Small intestine (tissue), 7 donors: ENCODE results near the gene LMO1. TPM values are rescaled to one million over a fixed set of nuclear protein-coding genes. Genes with fewer than 3 reads are reported as not detected.

Experiments used
- DNase-seq, 2 donors: peaks; one replicate each; pipeline versions ENCODE4 v3.0.0 to v3.0.0-alpha.2; 2013
- FAIRE-seq: peaks from 2 replicates; lab custom pipeline; 2012; peaks lifted over from hg19 to GRCh38; lab: Jason Lieb, UNC
- H3K27ac ChIP-seq, 3 donors: one replicate each; pipeline ENCODE4 v1.5.1; 2013; ENCODE audit warnings: low read length in 2 of 3, mild to moderate bottlenecking in 2 of 3, control low read depth in 1 of 3, inconsistent platforms in 1 of 3, low read depth in 1 of 3, moderate library complexity in 1 of 3
- H3K27me3 ChIP-seq, 3 donors: one replicate each; pipeline ENCODE4 v1.6.1; 2013; ENCODE audit warnings: low read length in 3 of 3, inconsistent platforms in 1 of 3; ENCODE audit not compliant: control insufficient read depth in 3 of 3, insufficient read depth in 3 of 3
- H3K36me3 ChIP-seq, 3 donors: one replicate each; pipeline ENCODE4 v1.6.1; 2013; ENCODE audit warnings: low read length in 3 of 3, inconsistent platforms in 1 of 3, low read depth in 1 of 3, mild to moderate bottlenecking in 1 of 3, moderate library complexity in 1 of 3; ENCODE audit not compliant: control insufficient read depth in 3 of 3, insufficient read depth in 2 of 3
- H3K4me1 ChIP-seq, 3 donors: one replicate each; pipeline ENCODE4 v1.6.1; 2013; ENCODE audit warnings: low read length in 2 of 3, inconsistent platforms in 1 of 3, low read depth in 1 of 3, mild to moderate bottlenecking in 1 of 3, moderate library complexity in 1 of 3; ENCODE audit not compliant: control insufficient read depth in 3 of 3, insufficient read depth in 2 of 3
- H3K4me3 ChIP-seq, 3 donors: one replicate each; pipeline ENCODE4 v1.5.1; 2013; ENCODE audit warnings: low read length in 3 of 3, control low read depth in 1 of 3, inconsistent platforms in 1 of 3, low read depth in 1 of 3, mild to moderate bottlenecking in 1 of 3, moderate library complexity in 1 of 3
- H3K9me3 ChIP-seq, 2 donors: one replicate each; pipeline ENCODE4 v1.6.1; 2013; ENCODE audit warnings: low read depth in 1 of 2, low read length in 1 of 2; ENCODE audit not compliant: control insufficient read depth in 2 of 2, insufficient read depth in 1 of 2
- WGBS, 3 donors: extraction: QIAGEN DNeasy Blood & Tissue Kit; methylation state at CpG; one replicate each; pipeline ENCODE4 v1.1.7; 2013; 5-methylcytosine and 5-hydroxymethylcytosine counted together
- polyA plus RNA-seq, 4 donors: library from polyadenylated mRNA; stranded (reverse) in 3 of 4; unstranded in 1 of 4; fragments of 200-250 nt in 3 of 4; fragments of 120-200 nt in 1 of 4; gene quantifications; one replicate each; pipeline versions ENCODE4 v1.2.1 to v1.2.3, GENCODE V29; 2013
- donor health status: healthy with polysubstance abuse.
- donor health status: control.
- donor health status: control.
- donor health status: Bipolar disorder and iron deficiency.
- donor health status: healthy.

LMO1 gene
- polyA plus RNA-seq, 4 donors: 0.04 TPM; not detected in 3

DNA sequence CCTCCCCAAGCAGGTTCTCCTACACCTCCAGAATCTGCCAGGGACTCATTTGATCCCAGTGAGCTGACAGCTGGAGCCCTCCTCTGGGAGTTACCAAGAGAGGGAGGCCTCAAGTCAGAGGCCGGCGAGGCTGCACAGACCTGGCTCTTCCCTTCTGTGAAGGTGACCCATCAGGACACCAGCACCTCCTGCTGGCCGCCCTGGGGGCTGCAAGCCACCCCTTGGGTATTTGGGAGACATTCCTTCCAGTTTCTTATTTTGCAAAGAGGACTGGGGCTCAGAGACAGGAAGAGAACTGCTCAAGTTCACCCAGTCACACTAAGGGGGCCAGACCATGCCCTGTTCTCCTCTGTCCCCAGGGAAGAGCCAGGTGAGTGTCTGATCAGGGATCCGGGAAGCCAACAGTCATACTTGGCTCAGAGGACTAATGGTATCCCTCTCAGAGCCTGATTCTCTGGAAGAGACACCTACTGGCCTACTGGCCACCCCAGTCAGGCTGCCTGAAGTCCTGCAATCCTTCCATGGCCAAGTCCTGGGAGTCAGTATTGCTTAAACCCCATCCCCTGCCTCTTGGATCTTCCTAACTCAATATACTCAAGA, 54.4 kb downstream of the LMO1 start:
- no peaks in the 10 kb centered on the region for H3K9me3 ChIP-seq
- H3K27me3 ChIP-seq: peaks cover 0 to 31% (median 17%) of the 10 kb centered on the region in 3 donors
- no peak overlapping the region for H3K27ac ChIP-seq
- WGBS, 3 donors: 55 to 64% (median 62%) methylated on average over 4 of the region's 4 CpGs
- DNase-seq (no peak), FAIRE-seq (no peak)
- no peak overlapping the region for H3K4me3 ChIP-seq
- H3K36me3 ChIP-seq: no peaks in the 10 kb centered on the region
- H3K4me1 ChIP-seq: no peaks in the 10 kb centered on the region

DNA sequence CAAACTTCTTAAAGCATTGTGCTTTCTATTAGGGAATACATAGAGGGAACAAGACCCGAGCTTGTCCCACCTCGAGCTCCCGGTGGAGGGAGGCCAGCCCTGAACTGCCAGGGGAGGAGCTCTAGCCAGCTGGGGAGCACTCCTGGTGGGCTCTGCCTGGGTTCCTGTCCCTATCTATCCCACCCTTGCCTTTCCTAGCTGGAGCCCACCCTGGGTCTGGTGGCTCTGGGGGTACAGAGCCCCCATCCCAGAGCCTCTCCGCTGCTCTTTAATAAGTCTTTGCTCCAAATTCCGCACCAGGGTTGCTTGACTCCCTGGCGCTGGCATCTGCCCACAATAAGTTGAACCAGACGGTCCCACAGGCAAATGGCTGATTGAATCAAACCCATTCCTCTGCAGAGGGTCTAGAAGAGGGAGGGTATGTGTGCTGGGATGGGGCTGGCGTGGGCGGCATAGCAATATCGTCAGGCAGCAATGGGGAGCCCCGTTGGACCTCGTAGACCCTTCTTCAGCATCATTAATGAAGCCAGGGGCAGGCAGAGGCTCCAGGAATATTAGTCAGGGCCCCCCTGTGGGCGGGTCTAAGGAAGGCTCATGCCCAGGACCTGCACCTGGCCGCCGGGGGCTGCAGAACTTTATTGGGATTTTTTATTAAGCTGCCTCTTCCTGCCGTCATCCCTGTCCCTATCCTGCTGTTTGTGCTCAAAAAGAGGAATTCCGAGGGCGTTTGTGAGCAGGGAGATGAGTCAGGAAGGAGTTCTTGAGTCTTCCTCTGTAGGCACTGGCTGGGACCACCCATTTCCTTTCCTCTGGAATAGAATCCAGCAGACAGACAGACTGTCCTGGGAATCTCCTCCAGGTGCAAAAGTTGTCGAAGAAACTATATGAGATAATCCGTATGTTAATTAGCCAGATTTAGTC, 56.3 kb downstream of the LMO1 start:
- DNase-seq (no peak), FAIRE-seq (no peak)
- Histone ChIP-seq H3K9me3 (no peaks in the 10 kb centered on the region), H3K4me1 (no peaks in the 10 kb centered on the region), H3K27ac (peak overlapping the region in 1 of 3 donors; percentile 28), H3K4me3 (no peak overlapping the region), H3K27me3 (peaks cover 0 to 29% (median 17%) of the 10 kb centered on the region in 3 donors), H3K36me3 (no peaks in the 10 kb centered on the region)
- 34 to 50% (median 44%) methylated on average over 20 of the region's 20 CpGs for WGBS, 3 donors

DNA sequence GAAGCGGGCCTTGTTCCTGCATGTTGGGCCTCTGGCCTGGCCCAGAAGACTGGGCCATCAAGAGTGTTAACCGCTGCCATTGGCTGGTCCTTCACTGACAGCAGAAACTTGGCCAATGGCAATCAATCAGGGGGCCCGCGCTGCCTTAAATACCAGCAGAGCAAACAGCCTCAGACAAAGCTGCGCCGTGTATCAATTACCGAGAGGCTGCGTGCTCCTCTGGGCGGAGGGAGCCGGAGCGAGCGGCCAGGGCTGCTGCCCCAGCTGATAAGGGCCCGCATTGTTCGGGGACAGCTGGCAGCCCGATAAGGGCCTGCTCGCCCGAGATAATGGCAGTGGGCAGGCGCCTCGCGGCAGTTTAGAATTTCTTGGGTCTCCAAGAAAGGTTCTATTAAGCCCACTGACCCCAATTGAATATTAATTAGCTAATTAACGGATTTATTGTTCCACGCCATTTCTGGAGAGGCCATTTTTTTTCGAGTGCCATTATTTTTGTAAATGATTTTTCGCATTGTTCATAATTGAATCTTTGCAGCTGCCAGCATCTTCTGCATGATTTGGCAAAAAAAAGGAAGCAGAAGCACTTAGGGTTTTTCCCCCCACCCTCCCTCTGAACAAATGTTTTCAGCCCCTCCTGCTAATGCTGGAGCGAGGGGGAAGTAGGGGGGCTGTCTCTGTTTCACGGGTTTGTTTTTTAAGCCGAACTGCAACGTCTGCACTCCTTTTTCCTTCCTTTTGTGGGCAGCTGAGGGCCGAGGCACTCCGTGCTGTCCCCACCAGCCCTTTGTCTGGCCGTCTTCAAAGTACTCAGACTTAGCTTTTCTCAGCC, 57.2 kb downstream of the LMO1 start:
- H3K9me3 ChIP-seq: no peaks in the 10 kb centered on the region
- no peak overlapping the region for H3K4me3 ChIP-seq
- no peaks in the 10 kb centered on the region for H3K4me1 ChIP-seq
- DNase-seq (peak; percentile 41 to 48), FAIRE-seq (no peak)
- H3K36me3 ChIP-seq: no peaks in the 10 kb centered on the region
- WGBS, 3 donors: 12 to 26% (median 14%) methylated on average over 31 of the region's 31 CpGs
- no peak overlapping the region for H3K27ac ChIP-seq
- peaks cover 0 to 27% (median 17%) of the 10 kb centered on the region in 3 donors for H3K27me3 ChIP-seq

DNA sequence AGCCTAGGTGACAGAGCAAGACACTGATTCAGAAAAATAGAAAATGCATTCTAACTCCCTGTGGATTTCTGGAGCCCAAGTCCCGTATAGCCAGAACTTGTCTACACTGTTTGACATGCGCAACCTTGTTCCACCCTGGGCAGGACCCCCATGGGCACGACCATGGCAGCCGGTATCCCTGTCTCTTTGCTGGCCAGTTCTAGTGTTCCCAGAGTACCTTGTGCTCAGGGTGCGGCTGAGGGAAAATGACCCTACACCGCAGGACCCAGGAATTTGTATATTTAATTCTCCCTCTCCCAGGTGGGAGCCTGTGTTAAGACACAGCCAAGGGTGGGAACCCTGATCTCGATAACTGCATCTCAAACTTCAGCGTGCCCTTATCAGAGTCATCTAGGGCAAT, 58.1 kb downstream of the LMO1 start:
- H3K4me3 ChIP-seq: no peak overlapping the region
- peaks cover 0 to 27% (median 17%) of the 10 kb centered on the region in 3 donors for H3K27me3 ChIP-seq
- no peaks in the 10 kb centered on the region for H3K36me3 ChIP-seq
- FAIRE-seq (no peak), DNase-seq (no peak)
- H3K9me3 ChIP-seq: no peaks in the 10 kb centered on the region
- no peaks in the 10 kb centered on the region for H3K4me1 ChIP-seq
- WGBS, 3 donors: 77 to 91% (median 78%) methylated on average over 8 of the region's 8 CpGs
- no peak overlapping the region for H3K27ac ChIP-seq

DNA sequence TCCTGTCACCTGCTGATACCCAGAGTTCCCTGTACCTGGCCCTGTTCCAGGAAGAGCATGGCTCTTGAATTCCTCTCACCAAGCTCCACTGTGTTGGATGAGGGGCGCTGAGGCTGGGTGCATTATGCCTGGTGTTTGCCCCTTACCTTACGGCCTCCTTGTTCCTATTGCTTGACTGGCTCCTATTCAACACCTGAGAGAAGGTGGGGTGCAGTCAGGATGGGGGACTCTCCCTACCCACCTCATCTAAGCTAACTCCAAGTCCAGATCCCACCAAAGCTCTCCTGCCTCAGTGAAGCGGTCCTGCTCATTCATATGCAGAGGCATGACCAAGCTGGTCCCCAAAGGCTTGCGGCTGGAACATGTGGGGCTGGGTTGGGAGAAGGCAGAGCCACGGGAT, 59.1 kb downstream of the LMO1 start:
- no peak overlapping the region for H3K27ac ChIP-seq
- 45 to 59% (median 45%) methylated on average over 5 of the region's 5 CpGs for WGBS, 3 donors
- H3K4me3 ChIP-seq: no peak overlapping the region
- no peaks in the 10 kb centered on the region for H3K36me3 ChIP-seq
- DNase-seq (no peak), FAIRE-seq (no peak)
- no peaks in the 10 kb centered on the region for H3K9me3 ChIP-seq
- no peaks in the 10 kb centered on the region for H3K4me1 ChIP-seq
- H3K27me3 ChIP-seq: peaks cover 0 to 27% (median 17%) of the 10 kb centered on the region in 3 donors

DNA sequence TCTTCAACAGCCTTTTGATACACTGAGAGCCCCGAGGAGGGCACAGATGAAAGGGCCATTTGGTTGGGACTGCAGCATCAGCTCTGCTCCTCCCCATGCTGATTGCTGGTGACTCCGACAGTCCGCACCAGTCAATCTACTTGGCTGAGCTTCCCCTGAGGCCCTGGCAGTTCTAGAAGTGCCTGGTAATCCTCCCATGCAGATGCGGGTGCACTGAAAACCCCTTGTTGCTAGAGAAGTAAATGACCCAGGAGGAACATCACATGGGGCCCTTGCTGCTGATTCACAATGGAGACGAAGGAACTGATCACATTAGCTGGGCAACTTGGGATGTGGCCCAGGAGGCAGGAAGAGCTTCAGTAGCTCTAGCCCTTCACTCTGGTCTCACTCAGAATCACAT, 59.7 kb downstream of the LMO1 start:
- H3K4me1 ChIP-seq: no peaks in the 10 kb centered on the region
- H3K27me3 ChIP-seq: peaks cover 0 to 26% (median 14%) of the 10 kb centered on the region in 3 donors
- FAIRE-seq (no peak), DNase-seq (no peak)
- no peaks in the 10 kb centered on the region for H3K9me3 ChIP-seq
- H3K27ac ChIP-seq: no peak overlapping the region
- 69 to 75% (median 69%) methylated on average over 5 of the region's 5 CpGs for WGBS, 3 donors
- no peaks in the 10 kb centered on the region for H3K36me3 ChIP-seq
- H3K4me3 ChIP-seq: no peak overlapping the region

DNA sequence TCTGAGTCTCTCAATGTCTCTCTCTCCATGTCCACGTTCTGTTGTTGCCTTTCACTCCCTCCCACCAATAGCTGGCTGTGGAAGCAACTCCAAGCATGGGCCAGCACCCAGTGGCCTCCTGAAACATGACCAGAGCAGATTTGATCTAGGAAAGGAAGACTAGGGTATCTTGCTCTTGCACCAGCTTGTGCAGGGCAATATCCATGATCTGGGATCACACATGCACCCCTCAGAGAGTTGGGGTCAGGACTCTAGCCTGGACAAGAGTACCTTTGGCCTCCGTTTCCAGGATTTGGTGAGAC, 60.3 kb downstream of the LMO1 start:
- H3K4me1 ChIP-seq: no peaks in the 10 kb centered on the region
- FAIRE-seq: no peak
- no peak overlapping the region for H3K27ac ChIP-seq
- H3K27me3 ChIP-seq: peaks cover 0 to 21% (median 13%) of the 10 kb centered on the region in 3 donors
- no peaks in the 10 kb centered on the region for H3K9me3 ChIP-seq
- DNase-seq: no peak
- WGBS, 3 donors: 80 to 84% (median 84%) methylated on average over 2 of the region's 2 CpGs
- no peak overlapping the region for H3K4me3 ChIP-seq
- no peaks in the 10 kb centered on the region for H3K36me3 ChIP-seq
